Measurements from ENCODE around the gene PTPRK.

PTPRK gene

DNA sequence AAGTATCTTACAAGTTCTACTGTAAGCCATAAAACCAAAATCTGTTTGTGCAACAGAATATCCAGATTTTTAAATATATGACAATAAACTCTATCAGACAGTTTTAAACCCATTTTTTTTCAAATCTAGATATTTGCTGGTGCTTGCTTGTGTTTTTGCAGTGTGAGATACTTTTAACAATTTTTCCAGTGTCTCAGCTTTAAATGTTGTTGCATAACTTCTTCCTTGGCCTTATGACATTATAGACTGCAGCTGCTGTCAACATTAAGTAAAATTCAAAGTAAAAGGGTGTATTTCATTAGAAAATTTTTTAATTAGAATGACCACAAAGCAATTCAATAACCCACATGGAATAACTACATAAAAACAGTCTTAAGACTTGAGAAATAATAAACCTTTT lies 139.5 kb downstream of the PTPRK start:
- DNase-seq (ENCODE audit: low read depth), result no peak
- TF ChIP-seq, protein P1, sequence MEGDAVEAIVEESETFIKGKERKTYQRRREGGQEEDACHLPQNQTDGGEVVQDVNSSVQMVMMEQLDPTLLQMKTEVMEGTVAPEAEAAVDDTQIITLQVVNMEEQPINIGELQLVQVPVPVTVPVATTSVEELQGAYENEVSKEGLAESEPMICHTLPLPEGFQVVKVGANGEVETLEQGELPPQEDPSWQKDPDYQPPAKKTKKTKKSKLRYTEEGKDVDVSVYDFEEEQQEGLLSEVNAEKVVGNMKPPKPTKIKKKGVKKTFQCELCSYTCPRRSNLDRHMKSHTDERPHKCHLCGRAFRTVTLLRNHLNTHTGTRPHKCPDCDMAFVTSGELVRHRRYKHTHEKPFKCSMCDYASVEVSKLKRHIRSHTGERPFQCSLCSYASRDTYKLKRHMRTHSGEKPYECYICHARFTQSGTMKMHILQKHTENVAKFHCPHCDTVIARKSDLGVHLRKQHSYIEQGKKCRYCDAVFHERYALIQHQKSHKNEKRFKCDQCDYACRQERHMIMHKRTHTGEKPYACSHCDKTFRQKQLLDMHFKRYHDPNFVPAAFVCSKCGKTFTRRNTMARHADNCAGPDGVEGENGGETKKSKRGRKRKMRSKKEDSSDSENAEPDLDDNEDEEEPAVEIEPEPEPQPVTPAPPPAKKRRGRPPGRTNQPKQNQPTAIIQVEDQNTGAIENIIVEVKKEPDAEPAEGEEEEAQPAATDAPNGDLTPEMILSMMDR (IDR thresholded peaks at IDR 0.05; ENCODE audit: low read depth, low read length, missing control alignments), result no peak

DNA sequence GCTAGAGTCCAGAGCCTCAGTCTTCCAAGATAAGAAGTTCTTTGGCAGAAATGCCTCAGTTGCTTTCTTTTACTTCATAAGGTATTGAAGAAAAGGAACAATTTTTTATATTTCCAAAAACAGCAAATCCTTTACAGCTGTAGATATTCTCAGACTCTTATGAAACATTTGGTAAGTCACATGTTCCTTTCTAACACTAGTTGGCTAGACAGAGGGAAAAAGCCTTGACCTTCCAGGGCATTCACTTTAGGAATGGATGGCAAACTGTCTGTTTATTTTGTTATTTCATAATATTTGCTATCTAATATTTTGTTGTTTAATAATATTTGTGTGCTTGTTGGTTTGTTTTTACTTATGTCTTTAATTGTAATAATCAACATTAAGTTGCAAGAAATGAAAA lies 140.8 kb downstream of the PTPRK start:
- no peak for DNase-seq (ENCODE audit: low read depth)
- no peak overlapping the region for H3K4me3 ChIP-seq (ENCODE audit: low read depth, low read length)
- TF ChIP-seq, protein P1 (IDR thresholded peaks at IDR 0.05; ENCODE audit: low read depth, low read length, missing control alignments), result no peak

More for the DNA sequence above, 139.5 kb downstream of the PTPRK start:
- H3K4me3 ChIP-seq (ENCODE audit: low read depth, low read length), result no peak overlapping the region

DNA sequence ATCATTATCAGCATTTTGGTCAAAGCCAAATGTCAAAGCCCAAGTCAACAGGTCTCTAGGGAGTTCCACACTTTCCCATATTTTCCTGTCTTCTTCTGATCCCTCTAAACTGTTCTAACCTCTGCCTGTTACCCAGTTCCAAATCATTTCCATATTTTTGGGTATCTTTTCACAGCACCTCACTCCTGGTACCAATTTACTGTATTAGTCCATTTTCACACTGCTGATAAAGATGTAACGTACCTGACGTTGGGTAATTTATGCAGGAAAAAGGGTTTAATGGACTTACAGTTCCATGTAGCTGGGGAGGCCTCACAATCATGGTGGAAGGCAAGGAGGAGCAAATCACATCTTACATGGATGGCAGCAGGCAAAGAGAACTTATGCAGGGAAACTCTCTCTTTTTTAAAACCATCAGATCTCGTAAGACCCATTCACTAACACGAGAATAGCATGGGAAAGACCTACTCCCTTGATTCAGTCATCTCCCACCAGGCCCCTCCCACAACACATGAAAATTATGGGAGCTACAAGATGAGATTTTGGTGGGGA lies 143.4 kb downstream of the PTPRK start:
- no peak for DNase-seq (ENCODE audit: low read depth)
- no peak overlapping the region for H3K4me3 ChIP-seq (ENCODE audit: low read depth, low read length)
- TF ChIP-seq, protein P1 (IDR thresholded peaks at IDR 0.05; ENCODE audit: low read depth, low read length, missing control alignments), result no peak

DNA sequence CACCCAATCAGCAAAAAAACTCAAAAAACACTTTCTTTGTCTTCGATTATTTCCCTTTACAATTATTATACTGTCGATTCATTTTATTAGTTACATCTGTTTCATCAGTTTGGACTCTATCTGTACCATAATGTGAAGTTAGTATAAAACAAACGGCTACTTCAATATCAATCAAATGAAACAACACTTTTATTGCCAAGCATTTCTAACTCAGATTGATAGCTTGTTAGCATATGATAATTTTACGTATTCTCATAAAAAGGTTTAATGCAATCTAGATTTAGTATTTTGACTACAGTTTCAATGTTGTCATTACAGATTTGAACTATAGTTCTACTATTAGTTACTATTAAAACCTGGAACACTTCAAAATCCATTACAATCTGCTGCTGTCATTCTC lies 149.3 kb downstream of the PTPRK start:
- no peak for DNase-seq (ENCODE audit: low read depth)
- TF ChIP-seq, protein P1 (IDR thresholded peaks at IDR 0.05; ENCODE audit: low read depth, low read length, missing control alignments), result no peak
- H3K4me3 ChIP-seq (ENCODE audit: low read depth, low read length), result no peak overlapping the region

DNA sequence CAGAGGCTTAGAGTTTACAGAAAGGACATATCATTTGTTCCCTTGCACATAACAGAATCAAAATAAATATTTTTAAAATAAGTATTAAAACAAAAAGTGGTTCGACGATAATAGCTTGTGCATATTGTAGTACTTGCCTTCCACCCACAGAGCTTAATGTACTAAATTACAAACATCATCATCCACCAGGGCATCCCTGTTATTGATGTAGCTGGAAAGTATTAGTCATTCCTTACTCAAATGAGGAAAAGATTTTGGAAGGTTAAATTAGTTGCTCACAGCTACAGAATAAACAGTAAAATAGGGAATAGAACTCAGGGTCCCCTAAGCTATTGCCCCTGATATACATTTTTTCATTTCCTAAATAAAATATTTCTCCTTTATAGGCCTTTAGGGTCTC lies 150.3 kb downstream of the PTPRK start:
- no peak for DNase-seq (ENCODE audit: low read depth)
- TF ChIP-seq, protein P1 (IDR thresholded peaks at IDR 0.05; ENCODE audit: low read depth, low read length, missing control alignments), result no peak

GRCh38 chr6:128368213-128368944 lies 152.0 kb downstream of the PTPRK start:
- H3K4me3 ChIP-seq (ENCODE audit: low read depth, low read length), result no peak overlapping the region
- DNase-seq (ENCODE audit: low read depth), result no peak
- TF ChIP-seq, protein P1 (IDR thresholded peaks at IDR 0.05; ENCODE audit: low read depth, low read length, missing control alignments), result no peak

More for the DNA sequence above, 150.3 kb downstream of the PTPRK start:
- H3K4me3 ChIP-seq (ENCODE audit: low read depth, low read length), result no peak overlapping the region

GRCh38 chr6:128367437-128367836 lies 153.0 kb downstream of the PTPRK start:
- no peak for DNase-seq (ENCODE audit: low read depth)
- TF ChIP-seq, protein P1 (IDR thresholded peaks at IDR 0.05; ENCODE audit: low read depth, low read length, missing control alignments), result no peak
- H3K4me3 ChIP-seq (ENCODE audit: low read depth, low read length), result no peak overlapping the region
